ENCODE measurements around the gene CCDC57. TPM values are rescaled to one million over a fixed set of nuclear protein-coding genes. Genes with fewer than 3 reads are reported as not detected.

The CCDC57 gene
- total and polyA plus RNA-seq, 2 of the 8 experiments (the other 6 are each of a cell fraction or from before 2014, with no cell fraction given): 8.4 to 12.9 TPM

DNA sequence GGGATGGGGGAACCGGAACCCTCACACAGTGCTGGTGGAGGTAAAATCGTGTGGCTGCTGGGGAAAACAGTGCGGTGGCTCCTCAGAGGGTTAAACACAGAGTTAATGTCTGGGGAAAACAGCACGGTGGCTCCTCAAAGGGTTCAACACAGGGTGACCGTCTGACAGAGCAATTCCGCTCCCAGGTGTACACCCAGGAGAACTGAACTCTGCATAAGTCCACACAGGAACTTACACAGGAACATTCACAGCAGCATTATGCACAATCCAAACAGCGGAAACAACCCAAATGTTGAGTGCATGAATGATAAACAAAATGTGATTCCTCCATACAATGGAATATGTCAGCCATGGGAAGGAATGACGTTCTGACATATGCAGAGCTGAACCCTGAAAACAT is 51.4 kb downstream of the CCDC57 start:
- Histone ChIP-seq H3K36me3 (ENCODE audit: control insufficient read depth in 2 of 4, insufficient read depth in 4 of 4, low read length in 3 of 4) (peaks cover 0 to 3% (median 0%) of the 10 kb centered on the region in 4 experiments; a peak in 2 of 8 replicates), H4K8ac (ENCODE audit: extremely low read depth, insufficient read depth, low read length) (no peak overlapping the region), H3K79me1 (ENCODE audit: low read depth, low read length) (no peaks in the 10 kb centered on the region; the same call in 1 of the 2 replicates), H3K14ac (ENCODE audit: insufficient read length) (no peak overlapping the region), H3K9ac (replicated peaks in 1 of 4; ENCODE audit: extremely low read depth in 1 of 4, low read depth in 3 of 4, low read length in 3 of 4) (no peak overlapping the region), H2AFZ (ENCODE audit: low read length) (no peak overlapping the region), H3K27me3 (replicated peaks in 1 of 4; ENCODE audit: control insufficient read depth in 3 of 4, extremely low read depth in 1 of 4, insufficient read depth in 3 of 4, low read length in 3 of 4) (no peaks in the 10 kb centered on the region), H3K4ac (replicated peaks; ENCODE audit: insufficient read length, low read depth, low read length) (no peak overlapping the region), H4K91ac (replicated peaks; ENCODE audit: insufficient read length, low read length) (no peak overlapping the region), H2BK5ac (ENCODE audit: low read depth, low read length) (no peak overlapping the region), H3K4me2 (ENCODE audit: insufficient read depth in 1 of 2, low read depth in 2 of 2, low read length in 2 of 2) (no peak overlapping the region), H4K5ac (ENCODE audit: insufficient read length, low read depth, low read length) (no peak overlapping the region), H3K23ac (ENCODE audit: insufficient read length) (no peak overlapping the region), H3K9me3 (ENCODE audit: insufficient read depth in 2 of 2, low read depth in 1 of 2, low read length in 1 of 2) (no peaks in the 10 kb centered on the region), H2BK15ac (ENCODE audit: low read length) (no peak overlapping the region), H3K56ac (replicated peaks; ENCODE audit: insufficient read length, low read depth, low read length) (no peak overlapping the region), H4K20me1 (replicated peaks in 1 of 2; ENCODE audit: control insufficient read depth in 1 of 2, insufficient read depth in 2 of 2, low read length in 2 of 2) (peaks cover 0 to 15% of the 10 kb centered on the region in 2 experiments), H2AK5ac (ENCODE audit: low read depth, low read length) (no peak overlapping the region), H3K4me3 (ENCODE audit: extremely low read depth in 1 of 4, insufficient read depth in 2 of 4, low read depth in 3 of 4, low read length in 4 of 4) (no peak overlapping the region), H2BK20ac (ENCODE audit: low read length) (no peak overlapping the region), H3K4me1 (replicated peaks in 1 of 4; ENCODE audit: control insufficient read depth in 3 of 4, insufficient read depth in 4 of 4, low read length in 3 of 4) (no peaks in the 10 kb centered on the region), H2BK12ac (ENCODE audit: low read depth, low read length) (no peak overlapping the region), H3K79me2 (ENCODE audit: control insufficient read depth in 1 of 2, insufficient read depth in 2 of 2, low read length in 2 of 2) (no peaks in the 10 kb centered on the region), H3K27ac (ENCODE audit: low read depth, low read length) (no peak overlapping the region), H3K18ac (ENCODE audit: extremely low read depth, low read length) (no peak overlapping the region), H3K23me2 (ENCODE audit: low read depth, low read length) (no peaks in the 10 kb centered on the region), H2BK120ac (replicated peaks; ENCODE audit: low read depth, low read length) (no peak overlapping the region)
- 96% methylated on average over 8 of the region's 8 CpGs; no CpG with 5 or more reads in 1 of the 2 experiments for whole genome bisulfite sequencing, 2 experiments (ENCODE audit: extremely low coverage in 1 of 2, insufficient coverage in 1 of 2, insufficient read length in 1 of 2, insufficient replicate concordance in 2 of 2, low coverage in 1 of 2, low lambda C conversion rate in 2 of 2, missing lambda C conversion rate in 1 of 2)
- no peak for FAIRE-seq
- DNase-seq (ENCODE audit: low read depth in 1 of 2, low spot score in 2 of 2): no peak
- ChIA-PET POLR2A (ENCODE audit: partially characterized antibody) (interaction anchor here (0.6 to 1.2 kb wide), 2 partner anchors 17 to 63 kb away, joined by 3 to 4 read pairs; partner anchors contain the start of gene FASN), CTCF (ENCODE audit: partially characterized antibody) (no interaction called here)
- TF ChIP-seq TAF7 (optimal IDR thresholded peaks at IDR 0.05; ENCODE audit: borderline replicate concordance, low read depth, low read length): no peak
- TF ChIP-seq PHF8 (conservative IDR thresholded peaks at IDR 0.05; ENCODE audit: low read depth, low read length): no peak
- no peak for TF ChIP-seq BACH1 (IDR thresholded peaks at IDR 0.05; ENCODE audit: low read length)
- no peak for TF ChIP-seq SUZ12 (IDR thresholded peaks at IDR 0.05; ENCODE audit: low read length)
- no peak for TF ChIP-seq CBX8 (IDR thresholded peaks at IDR 0.05; ENCODE audit: borderline replicate concordance, low read depth, low read length)
- no peak for TF ChIP-seq POLR2AphosphoS5 (IDR thresholded peaks at IDR 0.05; ENCODE audit: low read depth, low read length)
- TF ChIP-seq NANOG (IDR thresholded peaks at IDR 0.05; ENCODE audit: insufficient read depth, low read depth, low read length, poor library complexity, severe bottlenecking): no peak
- no peak for TF ChIP-seq EP300 (IDR thresholded peaks at IDR 0.05; ENCODE audit: borderline replicate concordance in 1 of 2, low read depth in 2 of 2, low read length in 2 of 2)
- no peak for TF ChIP-seq CEBPB (IDR thresholded peaks at IDR 0.05; ENCODE audit: low read depth, low read length)
- TF ChIP-seq RAD21 (IDR thresholded peaks at IDR 0.05 in 1 of 2, conservative IDR thresholded peaks at IDR 0.05 in 1 of 2; ENCODE audit: low read depth in 2 of 2, low read length in 2 of 2): no peak
- no peak for TF ChIP-seq SIRT6 (IDR thresholded peaks at IDR 0.05; ENCODE audit: low read length)
- TF ChIP-seq USF2 (IDR thresholded peaks at IDR 0.05; ENCODE audit: low read length): no peak
- TF ChIP-seq KDM5A (IDR thresholded peaks at IDR 0.05; ENCODE audit: low read length): no peak
